Prostate gland (tissue), 2 donors: ENCODE measurements around the gene LARP4B.

ENCODE experiments used
- POLR2A ChIP-seq: fragments of 450-650 bp; IDR thresholded peaks from one replicate; pipeline ENCODE4 v1.6.1; 2016; ENCODE audit warnings: antibody characterized with exemption, mild to moderate bottlenecking
- POLR2AphosphoS5 ChIP-seq: sonication (generic); formaldehyde crosslinking; IDR thresholded peaks from one replicate; pipeline ENCODE4 v1.6.1; 2017; ENCODE audit warnings: antibody characterized with exemption
- TF ChIP-seq, protein P1 (sequence below), 4 experiments: fragments of 200-600 bp in 2 of 4; fragments of 450-650 bp in 2 of 4; sonication (generic) in 2 of 4; IDR thresholded peaks; 1 replicate in 3 of 4; 2 replicates in 1 of 4; pipeline ENCODE4 v1.5.1; 2016 to 2019; ENCODE audit warnings: antibody characterized with exemption in 4 of 4, mild to moderate bottlenecking in 2 of 4, moderate library complexity in 2 of 4

- no peak for TF ChIP-seq POLR2A
- TF ChIP-seq, protein P1, sequence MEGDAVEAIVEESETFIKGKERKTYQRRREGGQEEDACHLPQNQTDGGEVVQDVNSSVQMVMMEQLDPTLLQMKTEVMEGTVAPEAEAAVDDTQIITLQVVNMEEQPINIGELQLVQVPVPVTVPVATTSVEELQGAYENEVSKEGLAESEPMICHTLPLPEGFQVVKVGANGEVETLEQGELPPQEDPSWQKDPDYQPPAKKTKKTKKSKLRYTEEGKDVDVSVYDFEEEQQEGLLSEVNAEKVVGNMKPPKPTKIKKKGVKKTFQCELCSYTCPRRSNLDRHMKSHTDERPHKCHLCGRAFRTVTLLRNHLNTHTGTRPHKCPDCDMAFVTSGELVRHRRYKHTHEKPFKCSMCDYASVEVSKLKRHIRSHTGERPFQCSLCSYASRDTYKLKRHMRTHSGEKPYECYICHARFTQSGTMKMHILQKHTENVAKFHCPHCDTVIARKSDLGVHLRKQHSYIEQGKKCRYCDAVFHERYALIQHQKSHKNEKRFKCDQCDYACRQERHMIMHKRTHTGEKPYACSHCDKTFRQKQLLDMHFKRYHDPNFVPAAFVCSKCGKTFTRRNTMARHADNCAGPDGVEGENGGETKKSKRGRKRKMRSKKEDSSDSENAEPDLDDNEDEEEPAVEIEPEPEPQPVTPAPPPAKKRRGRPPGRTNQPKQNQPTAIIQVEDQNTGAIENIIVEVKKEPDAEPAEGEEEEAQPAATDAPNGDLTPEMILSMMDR (IDR thresholded peaks at IDR 0.05) = no peak
- no peak for TF ChIP-seq POLR2AphosphoS5
Observed at GRCh38 chr10:789831-790701, 141.4 kb downstream of the LARP4B start.
